Adrenal gland (tissue), 5 donors: ENCODE results near the gene FRY.
"Not testable (repeated sequence)": the region's sequence is repeated elsewhere in the genome, so short reads cannot be mapped to it uniquely, and the experiment has no call there.

ENCODE experiments used
- POLR2A ChIP-seq, 2 donors: fragments of 450-650 bp; IDR thresholded peaks; one replicate each; pipeline ENCODE4 v1.6.1; 2017; ENCODE audit warnings: antibody characterized with exemption in 2 of 2, mild to moderate bottlenecking in 2 of 2, moderate library complexity in 1 of 2
- TF ChIP-seq, protein P1 (sequence below), 6 experiments: fragments of 450-650 bp in 4 of 6; fragments of 200-600 bp in 2 of 6; sonication (generic) in 1 of 6; IDR thresholded peaks; 1 replicate in 5 of 6; 2 replicates in 1 of 6; pipeline versions ENCODE4 v1.5.1 to v1.8.0; 2016 to 2021; ENCODE audit warnings: antibody characterized with exemption in 6 of 6, mild to moderate bottlenecking in 2 of 6, moderate library complexity in 1 of 6
- donor health status: DM: no; HTN: no; CAD: no.

DNA sequence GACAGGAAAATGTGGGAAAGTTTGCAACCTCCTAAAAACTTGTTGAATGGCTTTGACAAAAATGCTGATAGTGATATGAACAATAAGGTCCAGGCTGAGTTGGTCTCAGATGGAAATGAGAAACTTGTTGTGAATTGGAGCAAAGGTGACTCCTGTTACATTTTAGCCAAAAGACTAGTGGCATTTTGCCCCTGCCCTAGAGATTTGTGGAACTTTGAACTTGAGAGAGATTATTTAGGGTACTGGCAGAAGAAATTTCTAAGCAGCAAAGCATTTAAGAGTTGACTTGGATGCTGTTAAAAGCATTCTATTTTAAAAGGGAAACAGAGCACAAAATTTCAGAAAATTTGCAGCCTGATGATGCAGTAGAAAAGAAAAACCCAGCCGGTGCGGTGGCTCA is 47.9 kb upstream of the FRY start:
- TF ChIP-seq, protein P1, sequence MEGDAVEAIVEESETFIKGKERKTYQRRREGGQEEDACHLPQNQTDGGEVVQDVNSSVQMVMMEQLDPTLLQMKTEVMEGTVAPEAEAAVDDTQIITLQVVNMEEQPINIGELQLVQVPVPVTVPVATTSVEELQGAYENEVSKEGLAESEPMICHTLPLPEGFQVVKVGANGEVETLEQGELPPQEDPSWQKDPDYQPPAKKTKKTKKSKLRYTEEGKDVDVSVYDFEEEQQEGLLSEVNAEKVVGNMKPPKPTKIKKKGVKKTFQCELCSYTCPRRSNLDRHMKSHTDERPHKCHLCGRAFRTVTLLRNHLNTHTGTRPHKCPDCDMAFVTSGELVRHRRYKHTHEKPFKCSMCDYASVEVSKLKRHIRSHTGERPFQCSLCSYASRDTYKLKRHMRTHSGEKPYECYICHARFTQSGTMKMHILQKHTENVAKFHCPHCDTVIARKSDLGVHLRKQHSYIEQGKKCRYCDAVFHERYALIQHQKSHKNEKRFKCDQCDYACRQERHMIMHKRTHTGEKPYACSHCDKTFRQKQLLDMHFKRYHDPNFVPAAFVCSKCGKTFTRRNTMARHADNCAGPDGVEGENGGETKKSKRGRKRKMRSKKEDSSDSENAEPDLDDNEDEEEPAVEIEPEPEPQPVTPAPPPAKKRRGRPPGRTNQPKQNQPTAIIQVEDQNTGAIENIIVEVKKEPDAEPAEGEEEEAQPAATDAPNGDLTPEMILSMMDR (IDR thresholded peaks at IDR 0.05), result not testable (repeated sequence)
- TF ChIP-seq POLR2A (IDR thresholded peaks at IDR 0.05), result not testable (repeated sequence)
